GM15510 (cell line): ENCODE data around the gene ZNF341.

Experiments used
- POLR2A ChIP-seq: IDR thresholded peaks from 3 replicates; pipeline ENCODE4 v1.6.1; 2011; ENCODE audit warnings: borderline replicate concordance; ENCODE audit not compliant: insufficient read length; ENCODE audit errors: extremely low read depth

The ZNF341 gene

GRCh38 chr20:33812908-33813462 is 81.2 kb downstream of the ZNF341 start:
- TF ChIP-seq POLR2A = no peak

GRCh38 chr20:33814238-33814712 is 82.5 kb downstream of the ZNF341 start:
- TF ChIP-seq POLR2A = no peak

GRCh38 chr20:33815671-33816070 is 83.9 kb downstream of the ZNF341 start:
- no peak for TF ChIP-seq POLR2A

DNA sequence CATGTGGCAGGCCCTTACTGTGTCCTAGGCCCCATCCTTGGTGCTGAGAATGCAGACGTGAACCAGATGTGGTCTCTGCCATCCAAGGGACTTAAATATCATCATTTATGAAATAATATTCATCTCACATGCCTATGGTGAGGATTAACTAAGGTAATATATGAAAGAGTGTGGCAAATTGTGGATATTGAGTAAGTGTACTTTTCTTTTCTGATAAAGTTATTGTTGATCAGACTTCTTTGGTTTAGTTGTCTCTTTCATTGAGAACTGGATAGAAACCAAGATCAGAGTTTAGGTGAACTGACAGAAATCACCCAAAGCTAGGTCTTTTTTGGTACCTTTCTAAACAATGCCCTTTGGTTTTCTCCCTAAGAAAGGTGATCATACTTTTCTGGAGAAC is 84.4 kb downstream of the ZNF341 start:
- no peak for TF ChIP-seq POLR2A

DNA sequence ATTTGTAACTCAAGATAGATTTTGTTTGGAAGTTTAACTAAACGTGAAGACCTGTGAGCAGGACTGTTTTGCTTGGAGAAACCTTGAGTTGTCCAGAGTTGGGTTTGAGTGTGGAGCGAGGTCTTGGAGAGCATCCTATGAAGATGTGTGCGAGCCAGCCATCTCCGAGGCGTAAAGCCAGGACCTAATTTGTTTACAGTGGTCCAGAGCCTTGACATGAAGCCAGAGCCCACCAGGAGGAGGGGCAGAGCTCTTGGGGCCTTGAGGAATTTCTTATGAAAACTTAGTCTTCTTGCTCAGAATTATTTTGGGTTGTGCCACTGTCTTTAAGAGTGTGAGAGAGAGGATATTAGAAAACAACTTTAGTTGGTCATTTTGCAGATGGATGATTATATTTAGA is 85.6 kb downstream of the ZNF341 start:
- TF ChIP-seq POLR2A = no peak

GRCh38 chr20:33819456-33819855 is 87.7 kb downstream of the ZNF341 start:
- no peak for TF ChIP-seq POLR2A

DNA sequence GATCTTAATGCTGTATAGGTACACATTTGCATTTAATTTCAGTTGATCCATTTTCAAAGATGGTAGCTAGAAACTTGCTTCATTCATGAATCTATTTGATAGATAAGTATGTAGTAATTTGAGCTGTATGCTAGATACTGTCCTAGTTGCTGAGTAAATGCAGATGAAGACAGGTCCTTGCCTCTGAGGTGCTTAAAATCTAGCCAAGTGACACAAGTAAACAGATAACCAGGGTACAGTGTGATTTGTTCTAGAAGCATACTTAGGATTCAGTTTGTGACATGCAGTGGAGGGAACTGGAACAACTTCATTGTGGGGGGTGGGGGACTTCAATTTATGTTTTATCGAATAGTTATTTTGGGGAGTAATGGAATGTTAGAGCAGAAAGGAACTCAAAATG is 88.6 kb downstream of the ZNF341 start:
- TF ChIP-seq POLR2A = no peak

DNA sequence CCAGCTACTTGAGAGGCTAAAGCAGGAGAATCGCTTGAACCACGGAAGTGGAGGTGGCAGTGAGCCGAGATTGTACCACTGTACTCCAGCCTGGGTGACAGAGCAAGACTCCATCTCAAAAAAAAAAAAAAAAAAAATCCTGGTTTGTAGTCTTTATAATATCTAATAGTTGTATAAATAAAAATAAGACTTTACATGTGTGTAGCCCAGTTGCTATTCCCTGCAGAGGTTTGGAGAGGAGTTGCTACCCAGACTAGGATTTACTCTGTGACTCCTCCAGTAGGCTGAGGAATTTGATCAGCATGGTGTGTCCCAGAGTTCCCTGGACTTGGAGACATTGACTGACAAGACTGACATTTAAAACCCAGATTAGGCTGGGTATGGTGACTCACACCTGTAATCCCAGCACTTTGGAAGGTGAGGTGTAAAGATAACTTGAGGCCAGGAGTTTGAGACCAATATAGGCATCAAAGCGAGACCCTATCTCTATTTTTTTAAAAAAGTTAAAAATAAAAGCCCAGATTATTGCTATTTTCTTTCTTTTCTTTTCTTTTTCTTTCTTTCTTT is 89.6 kb downstream of the ZNF341 start:
- TF ChIP-seq POLR2A = no peak

DNA sequence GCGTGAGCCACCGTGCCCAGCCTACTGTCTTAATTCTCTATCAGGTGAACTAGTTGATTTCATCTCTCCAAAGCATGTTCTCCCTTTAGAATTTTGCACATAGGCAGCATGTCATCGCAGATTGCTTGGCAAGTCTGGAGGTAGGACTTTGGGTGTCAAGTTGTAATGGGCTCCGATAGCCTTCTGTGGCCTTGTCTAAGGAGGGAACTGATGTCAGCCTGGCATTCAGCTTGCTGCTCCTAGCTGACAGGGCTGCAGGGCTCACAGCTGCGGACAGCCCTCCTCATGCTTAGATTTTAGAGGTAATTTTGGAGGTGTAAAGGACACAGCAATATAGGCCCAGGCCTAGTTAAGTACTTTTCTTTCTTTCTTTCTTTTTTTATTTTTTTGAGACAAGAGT is 90.6 kb downstream of the ZNF341 start:
- no peak for TF ChIP-seq POLR2A

DNA sequence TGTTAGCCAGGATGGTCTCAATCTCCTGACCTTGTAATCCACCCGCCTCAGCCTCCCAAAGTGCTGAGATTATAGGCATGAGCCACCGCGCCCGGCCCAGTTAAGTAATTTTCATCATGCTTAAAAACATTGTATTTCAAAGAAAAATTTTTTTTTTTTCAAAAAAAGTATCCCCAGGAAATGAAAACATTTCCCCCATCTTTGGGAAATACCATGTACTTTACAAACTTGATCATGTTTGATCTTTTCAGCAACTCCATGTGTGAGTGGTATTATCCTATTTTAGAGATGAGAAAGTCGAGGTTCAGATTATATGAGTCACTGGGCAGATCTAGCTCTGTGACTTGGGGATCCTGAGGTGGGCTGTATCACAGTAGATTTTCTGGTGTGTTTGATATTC is 91.2 kb downstream of the ZNF341 start:
- TF ChIP-seq POLR2A = no peak

DNA sequence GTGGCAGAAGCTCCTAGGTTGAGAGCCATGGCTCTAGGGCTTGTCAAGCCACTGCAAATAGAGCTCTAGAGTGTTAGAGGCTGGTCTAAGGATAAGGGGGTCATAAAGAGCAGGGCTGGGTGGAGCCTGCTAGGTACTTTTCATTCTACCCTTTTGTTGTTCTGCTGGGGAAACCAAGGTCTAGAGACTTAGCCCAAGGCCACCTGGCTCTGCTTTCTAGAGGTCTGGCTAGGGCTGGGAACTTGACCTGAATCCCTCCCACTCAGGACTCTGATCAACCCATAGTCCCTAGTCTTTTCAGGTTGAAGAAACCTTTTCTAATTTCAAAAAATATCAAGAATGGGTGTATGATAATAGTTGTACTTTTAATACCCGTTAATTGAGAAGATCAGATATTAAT is 93.1 kb downstream of the ZNF341 start:
- TF ChIP-seq POLR2A = no peak

- no peak for TF ChIP-seq POLR2A
Measured at GRCh38 chr20:33825340-33826269, 93.8 kb downstream of the ZNF341 start.

DNA sequence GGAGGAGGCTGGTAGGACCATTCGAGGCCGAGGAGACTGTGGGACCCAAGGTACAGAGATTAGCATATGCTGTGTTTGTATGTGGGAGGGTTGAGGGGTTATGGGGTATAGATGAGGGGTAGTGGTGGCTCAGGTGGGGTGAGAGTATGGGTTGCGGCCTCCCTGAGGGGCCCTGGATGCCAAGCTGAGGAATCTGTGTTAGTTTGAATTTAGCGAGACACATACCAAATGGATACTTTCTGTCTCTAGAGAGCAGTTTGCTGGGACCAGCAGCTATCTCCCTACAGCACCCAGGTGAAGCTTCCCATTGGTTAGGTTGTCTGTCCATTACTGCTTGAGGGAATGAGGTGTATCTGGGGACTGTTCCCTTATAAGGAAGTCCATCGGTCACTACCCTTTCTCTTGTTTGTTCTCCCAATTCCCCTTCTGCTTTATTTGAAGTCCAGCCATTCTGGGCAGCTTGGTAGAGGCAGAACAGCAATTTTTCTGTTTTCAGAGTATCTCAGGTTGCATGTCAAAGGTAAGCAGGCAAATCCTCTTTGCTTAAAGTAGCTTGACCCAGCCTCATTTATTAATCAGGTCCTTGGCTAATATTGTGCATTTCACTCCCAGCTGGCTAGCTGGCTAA is 94.6 kb downstream of the ZNF341 start:
- TF ChIP-seq POLR2A = no peak

DNA sequence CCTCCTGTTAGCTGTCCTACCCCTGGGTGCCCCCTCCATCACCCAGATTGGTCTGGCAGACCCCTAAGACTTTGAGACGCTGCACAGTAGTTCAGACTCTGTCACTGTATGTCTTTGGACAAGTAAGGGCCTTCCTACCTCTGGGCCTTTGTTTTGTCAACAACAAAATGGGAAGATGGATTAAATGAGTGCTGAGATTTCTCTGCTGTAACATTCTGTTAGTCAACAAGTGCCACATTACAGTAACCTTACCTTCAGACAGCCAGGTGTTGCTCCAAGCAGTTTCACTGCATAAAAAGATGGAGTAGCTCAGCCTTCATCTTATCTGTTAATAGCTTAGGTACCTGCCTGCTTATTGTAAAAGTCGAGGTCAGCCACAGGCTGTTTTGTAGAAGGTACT is 95.3 kb downstream of the ZNF341 start:
- no peak for TF ChIP-seq POLR2A

DNA sequence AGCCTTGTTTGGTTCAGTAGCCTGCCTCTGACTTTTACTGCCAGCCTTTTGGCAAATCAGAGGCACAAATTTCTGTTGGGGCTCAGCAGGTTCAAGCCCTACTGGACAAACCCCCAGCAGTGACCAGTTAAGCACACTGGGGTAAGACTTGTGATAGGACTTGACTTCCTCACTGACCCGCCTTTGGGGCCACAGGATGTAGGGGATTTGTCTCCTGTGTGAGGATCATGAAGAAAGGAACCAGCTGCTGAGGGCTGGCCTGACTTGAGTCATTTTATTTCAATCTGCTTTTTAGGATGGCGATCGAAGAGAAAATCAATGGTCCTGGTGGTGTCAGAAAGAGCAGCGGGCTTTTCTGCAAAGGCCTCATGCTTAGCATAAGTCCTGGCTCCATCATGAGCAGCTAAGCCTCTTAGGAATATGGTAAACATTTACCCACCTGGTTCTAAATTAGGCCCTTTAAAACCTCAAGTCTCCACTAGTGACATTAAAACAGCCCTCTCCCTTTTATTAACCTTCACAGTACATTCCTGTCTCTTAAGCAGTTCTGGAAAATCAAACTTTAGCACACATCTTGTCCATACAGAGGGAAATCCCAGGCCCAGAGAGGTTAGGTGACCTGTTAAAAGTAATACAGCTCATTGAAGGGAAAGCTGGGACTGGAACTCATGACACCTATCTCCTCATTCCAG is 96.0 kb downstream of the ZNF341 start:
- no peak for TF ChIP-seq POLR2A

GRCh38 chr20:33828326-33828844 is 96.6 kb downstream of the ZNF341 start:
- TF ChIP-seq POLR2A = no peak
